NB4 (cell line): ENCODE data around the gene ECM1.

ENCODE experiments used
- MAX ChIP-seq: IDR thresholded peaks from 2 replicates; pipeline ENCODE4 v1.6.1; 2011; ENCODE audit warnings: low read depth, low read length
- MYC ChIP-seq: IDR thresholded peaks from 2 replicates; pipeline ENCODE4 v1.6.1; 2011; ENCODE audit warnings: low read depth, low read length
- POLR2A ChIP-seq: IDR thresholded peaks from 2 replicates; pipeline ENCODE4 v1.6.1; 2011; ENCODE audit warnings: mild to moderate bottlenecking; ENCODE audit not compliant: insufficient read length; ENCODE audit errors: extremely low read depth
- TF ChIP-seq, protein P1 (sequence below): IDR thresholded peaks from one replicate; pipeline ENCODE4 v1.5.1; 2012; ENCODE audit warnings: low read depth, low read length

GRCh38 chr1:150551051-150551783 lies 43.3 kb downstream of the ECM1 start:
- TF ChIP-seq POLR2A: no peak
- TF ChIP-seq, protein P1, sequence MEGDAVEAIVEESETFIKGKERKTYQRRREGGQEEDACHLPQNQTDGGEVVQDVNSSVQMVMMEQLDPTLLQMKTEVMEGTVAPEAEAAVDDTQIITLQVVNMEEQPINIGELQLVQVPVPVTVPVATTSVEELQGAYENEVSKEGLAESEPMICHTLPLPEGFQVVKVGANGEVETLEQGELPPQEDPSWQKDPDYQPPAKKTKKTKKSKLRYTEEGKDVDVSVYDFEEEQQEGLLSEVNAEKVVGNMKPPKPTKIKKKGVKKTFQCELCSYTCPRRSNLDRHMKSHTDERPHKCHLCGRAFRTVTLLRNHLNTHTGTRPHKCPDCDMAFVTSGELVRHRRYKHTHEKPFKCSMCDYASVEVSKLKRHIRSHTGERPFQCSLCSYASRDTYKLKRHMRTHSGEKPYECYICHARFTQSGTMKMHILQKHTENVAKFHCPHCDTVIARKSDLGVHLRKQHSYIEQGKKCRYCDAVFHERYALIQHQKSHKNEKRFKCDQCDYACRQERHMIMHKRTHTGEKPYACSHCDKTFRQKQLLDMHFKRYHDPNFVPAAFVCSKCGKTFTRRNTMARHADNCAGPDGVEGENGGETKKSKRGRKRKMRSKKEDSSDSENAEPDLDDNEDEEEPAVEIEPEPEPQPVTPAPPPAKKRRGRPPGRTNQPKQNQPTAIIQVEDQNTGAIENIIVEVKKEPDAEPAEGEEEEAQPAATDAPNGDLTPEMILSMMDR: no peak
- TF ChIP-seq MYC: no peak
- no peak for TF ChIP-seq MAX
